Gastrocnemius medialis (tissue), 4 donors: ENCODE results near the gene KIF17.

Source experiments
- POLR2A ChIP-seq, 2 donors: fragments of 450-650 bp; IDR thresholded peaks; one replicate each; pipeline ENCODE4 v1.6.1; 2017; ENCODE audit warnings: antibody characterized with exemption in 2 of 2, mild to moderate bottlenecking in 2 of 2, moderate library complexity in 2 of 2
- TF ChIP-seq, protein P1 (sequence below), 5 experiments: fragments of 450-650 bp in 3 of 5; fragments of 200-600 bp in 2 of 5; sonication (generic) in 2 of 5; IDR thresholded peaks in 4 of 5; conservative IDR thresholded peaks in 1 of 5; 1 replicate in 4 of 5; 2 replicates in 1 of 5; pipeline ENCODE4 v1.5.1; 2016 to 2019; ENCODE audit warnings: antibody characterized with exemption in 5 of 5, mild to moderate bottlenecking in 3 of 5, moderate library complexity in 3 of 5

DNA sequence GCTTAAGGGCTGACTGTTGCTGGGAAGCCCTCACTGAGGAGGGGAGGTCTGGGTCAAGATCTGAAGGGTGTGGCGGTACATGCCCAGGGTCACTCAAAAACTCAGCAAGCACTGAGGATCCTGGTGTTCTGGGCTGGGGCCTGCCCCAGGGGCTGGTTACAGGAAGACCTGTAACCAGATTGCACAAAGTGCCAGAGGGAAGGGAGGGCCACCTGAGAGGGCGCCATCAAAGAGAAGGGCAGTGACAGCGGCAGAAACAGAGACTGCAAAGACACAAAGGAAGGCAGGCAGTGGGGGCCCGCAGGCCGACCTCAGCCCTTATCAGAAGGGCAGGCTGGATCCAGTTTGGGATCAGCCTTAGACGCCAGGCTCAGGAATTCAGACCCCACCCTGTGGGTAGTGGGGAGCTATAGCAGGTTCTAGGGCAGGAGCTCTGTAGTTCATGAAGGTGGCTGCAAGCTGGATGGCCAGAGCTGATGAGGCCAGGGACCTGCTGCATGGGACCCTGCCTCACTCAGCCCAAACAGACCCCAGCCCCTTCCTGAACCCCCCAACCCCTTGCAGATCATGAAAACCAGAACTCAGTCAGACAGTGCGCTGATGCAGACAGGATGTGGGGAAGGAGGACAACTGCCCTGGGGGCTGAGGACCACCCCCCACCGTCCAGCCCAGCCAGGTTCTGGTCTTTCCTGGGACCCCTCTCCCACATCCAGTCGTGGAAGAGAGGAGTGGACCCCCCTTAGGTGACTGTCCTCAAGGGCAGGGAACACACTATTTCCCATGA lies 10.8 kb upstream of the KIF17 start:
- TF ChIP-seq, protein P1, sequence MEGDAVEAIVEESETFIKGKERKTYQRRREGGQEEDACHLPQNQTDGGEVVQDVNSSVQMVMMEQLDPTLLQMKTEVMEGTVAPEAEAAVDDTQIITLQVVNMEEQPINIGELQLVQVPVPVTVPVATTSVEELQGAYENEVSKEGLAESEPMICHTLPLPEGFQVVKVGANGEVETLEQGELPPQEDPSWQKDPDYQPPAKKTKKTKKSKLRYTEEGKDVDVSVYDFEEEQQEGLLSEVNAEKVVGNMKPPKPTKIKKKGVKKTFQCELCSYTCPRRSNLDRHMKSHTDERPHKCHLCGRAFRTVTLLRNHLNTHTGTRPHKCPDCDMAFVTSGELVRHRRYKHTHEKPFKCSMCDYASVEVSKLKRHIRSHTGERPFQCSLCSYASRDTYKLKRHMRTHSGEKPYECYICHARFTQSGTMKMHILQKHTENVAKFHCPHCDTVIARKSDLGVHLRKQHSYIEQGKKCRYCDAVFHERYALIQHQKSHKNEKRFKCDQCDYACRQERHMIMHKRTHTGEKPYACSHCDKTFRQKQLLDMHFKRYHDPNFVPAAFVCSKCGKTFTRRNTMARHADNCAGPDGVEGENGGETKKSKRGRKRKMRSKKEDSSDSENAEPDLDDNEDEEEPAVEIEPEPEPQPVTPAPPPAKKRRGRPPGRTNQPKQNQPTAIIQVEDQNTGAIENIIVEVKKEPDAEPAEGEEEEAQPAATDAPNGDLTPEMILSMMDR (IDR thresholded peaks at IDR 0.05 in 4 of 5, conservative IDR thresholded peaks at IDR 0.05 in 1 of 5), result no peak
- no peak for TF ChIP-seq POLR2A (IDR thresholded peaks at IDR 0.05)
